ENCODE data around the gene DLX5. TPM values are rescaled to one million over a fixed set of nuclear protein-coding genes. Genes with fewer than 3 reads are reported as not detected.

The DLX5 gene
- total RNA-seq, 1 donor = not detected

DNA sequence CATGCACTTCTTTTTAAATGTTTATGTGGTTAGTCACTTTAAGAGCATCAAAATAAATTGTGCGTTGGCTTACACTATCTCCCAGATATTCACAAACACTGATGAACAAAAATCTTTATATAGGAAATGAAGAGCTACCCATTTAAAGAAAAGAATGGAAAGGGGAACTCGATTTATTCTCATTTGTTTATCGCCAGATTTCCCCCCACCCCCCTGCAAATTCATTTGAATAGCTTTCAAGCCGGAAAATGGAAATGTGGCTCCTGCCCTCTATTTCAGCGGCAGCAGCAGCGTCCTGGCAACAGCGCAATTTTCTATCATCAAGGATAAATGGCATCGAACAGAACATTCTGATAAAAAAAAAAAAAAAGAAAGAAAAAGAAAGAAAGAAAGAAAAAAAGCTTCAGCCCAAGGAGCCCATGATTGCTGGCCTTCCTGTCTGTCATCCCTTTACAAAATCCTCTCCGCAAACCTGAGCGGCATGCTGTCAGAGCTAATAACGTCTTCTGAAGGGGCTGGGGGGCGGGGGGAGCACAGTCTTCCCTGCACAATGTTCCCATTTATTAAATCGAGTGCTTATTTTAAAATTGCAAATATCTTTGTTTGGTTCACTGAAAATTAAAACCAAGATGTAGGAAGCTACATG, 33.0 kb downstream of the DLX5 start:
- Histone ChIP-seq H3K4me1 (ENCODE audit: insufficient read depth, low read length) (no peaks in the 10 kb centered on the region), H3K27me3 (ENCODE audit: insufficient read depth, low read length) (peaks cover 97% of the 10 kb centered on the region), H3K4me3 (ENCODE audit: low read length) (no peak overlapping the region), H3K9me3 (ENCODE audit: low read depth, low read length) (no peaks in the 10 kb centered on the region)

DNA sequence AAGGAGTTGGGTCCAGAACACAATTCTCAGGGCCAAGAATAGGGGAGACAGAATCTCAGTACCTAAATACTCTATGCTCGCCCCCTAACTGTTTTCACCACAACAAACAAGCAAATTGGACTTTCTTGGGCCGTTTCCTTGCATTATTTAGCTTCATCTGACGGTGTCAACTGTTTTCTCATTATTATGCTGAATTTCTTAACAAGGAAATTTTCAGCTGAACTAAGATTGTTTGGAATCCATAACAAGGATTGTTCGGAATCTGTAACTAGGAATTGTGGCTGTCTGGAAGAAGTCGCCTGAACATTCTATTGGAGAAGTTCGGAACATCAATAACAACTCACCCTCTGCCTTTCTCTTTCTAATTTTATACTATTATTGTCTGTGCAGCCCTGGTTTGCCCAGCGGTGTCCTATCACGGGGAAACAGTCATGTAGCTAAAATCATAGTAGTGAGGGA, 34.7 kb downstream of the DLX5 start:
- Histone ChIP-seq H3K4me3 (ENCODE audit: low read length) (no peak overlapping the region), H3K9me3 (ENCODE audit: low read depth, low read length) (no peaks in the 10 kb centered on the region), H3K27me3 (ENCODE audit: insufficient read depth, low read length) (peaks cover 96% of the 10 kb centered on the region), H3K4me1 (ENCODE audit: insufficient read depth, low read length) (no peaks in the 10 kb centered on the region)

DNA sequence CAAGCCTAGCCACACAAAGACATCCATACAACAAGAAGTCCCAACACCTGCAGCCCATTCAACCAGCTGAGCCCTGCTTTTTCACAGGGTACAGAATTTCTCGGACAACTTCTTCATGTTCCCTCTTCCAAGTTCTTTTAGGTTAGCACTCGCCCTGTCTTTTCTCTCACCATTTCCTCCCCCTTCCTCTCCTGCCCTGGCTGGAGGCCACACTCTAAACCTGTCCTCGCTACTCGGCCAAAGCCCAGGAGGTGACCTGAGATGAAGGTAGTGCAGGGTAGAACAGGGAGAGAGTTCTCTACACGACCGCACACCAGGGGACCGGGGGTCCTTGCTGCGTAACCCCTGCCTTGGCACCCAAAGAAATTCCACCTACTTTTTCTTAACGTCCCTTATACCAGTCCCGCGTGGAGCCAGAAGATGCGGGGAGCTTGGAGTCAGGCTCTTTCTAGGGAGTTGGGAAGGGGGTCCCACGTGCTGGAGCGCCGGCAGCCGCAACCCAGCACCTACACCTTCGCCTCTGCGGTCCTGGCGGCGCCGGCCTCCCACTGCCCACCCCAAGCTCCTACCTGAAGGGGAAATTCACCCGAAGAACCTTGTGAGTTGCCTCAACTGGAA, 35.3 kb downstream of the DLX5 start:
- H3K27me3 ChIP-seq (ENCODE audit: insufficient read depth, low read length) = peaks cover 91% of the 10 kb centered on the region
- H3K4me1 ChIP-seq (ENCODE audit: insufficient read depth, low read length) = no peaks in the 10 kb centered on the region
- H3K9me3 ChIP-seq (ENCODE audit: low read depth, low read length) = no peaks in the 10 kb centered on the region
- H3K4me3 ChIP-seq (ENCODE audit: low read length) = no peak overlapping the region

DNA sequence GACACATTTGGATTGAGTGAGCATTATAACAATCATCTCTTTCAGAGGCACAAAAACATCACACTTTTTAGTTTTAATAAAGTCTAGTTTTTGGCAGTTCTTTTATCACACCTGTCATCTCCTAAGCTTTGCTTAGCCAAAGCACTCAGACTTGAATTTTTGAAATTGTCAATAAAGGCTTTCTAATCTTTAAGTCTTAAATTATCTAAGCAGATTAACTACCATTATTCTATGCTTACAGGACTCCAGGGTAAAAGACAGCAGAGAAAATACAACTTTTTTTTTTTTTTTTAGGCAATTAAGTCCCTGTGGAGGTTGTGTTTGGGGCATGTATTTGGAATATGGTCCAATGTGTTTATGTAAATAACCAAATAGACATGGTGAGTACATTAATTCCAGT, 36.9 kb downstream of the DLX5 start:
- Histone ChIP-seq H3K4me1 (ENCODE audit: insufficient read depth, low read length) (no peaks in the 10 kb centered on the region), H3K9me3 (ENCODE audit: low read depth, low read length) (no peaks in the 10 kb centered on the region), H3K27me3 (ENCODE audit: insufficient read depth, low read length) (peaks cover 74% of the 10 kb centered on the region), H3K4me3 (ENCODE audit: low read length) (no peak overlapping the region)

DNA sequence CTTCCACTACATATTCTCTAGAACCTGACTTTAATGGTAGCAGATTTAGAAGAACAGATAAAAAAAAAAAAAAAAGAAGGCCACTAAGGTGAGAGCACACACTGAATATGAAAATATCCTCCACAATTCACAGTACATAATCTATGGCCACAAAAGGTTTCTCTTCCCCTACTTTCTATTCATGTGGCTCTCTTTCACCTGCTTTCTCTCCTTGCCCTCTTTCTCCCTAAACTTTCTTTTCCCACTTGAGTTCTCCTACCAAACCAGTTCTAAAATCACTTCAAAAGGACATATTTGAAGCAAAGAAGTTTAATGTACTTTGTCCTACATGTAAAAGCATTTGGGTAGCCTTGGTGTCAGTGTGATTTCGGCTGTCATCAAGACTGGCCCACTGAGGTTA, 37.7 kb downstream of the DLX5 start:
- peaks cover 66% of the 10 kb centered on the region for H3K27me3 ChIP-seq (ENCODE audit: insufficient read depth, low read length)
- no peaks in the 10 kb centered on the region for H3K4me1 ChIP-seq (ENCODE audit: insufficient read depth, low read length)
- H3K9me3 ChIP-seq (ENCODE audit: low read depth, low read length) = no peaks in the 10 kb centered on the region
- H3K4me3 ChIP-seq (ENCODE audit: low read length) = no peak overlapping the region

DNA sequence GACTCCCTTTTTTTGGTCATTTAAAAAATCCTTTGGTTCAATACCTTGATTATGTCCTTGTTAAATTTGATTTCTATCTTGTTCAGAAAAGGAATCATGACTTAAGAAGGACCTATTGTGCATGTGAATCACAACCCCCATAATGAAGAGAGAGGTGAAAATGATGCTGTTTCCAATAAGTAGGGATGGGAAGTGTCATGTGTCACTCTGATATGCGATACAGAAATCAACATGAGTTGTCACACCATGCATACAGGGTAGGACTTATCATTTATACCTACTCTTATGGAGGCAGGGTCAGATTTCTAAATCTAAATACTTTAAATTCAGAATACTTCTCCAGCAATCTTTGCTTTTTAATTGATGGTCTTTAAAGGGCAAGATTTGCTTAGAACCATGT, 38.6 kb downstream of the DLX5 start:
- Histone ChIP-seq H3K4me1 (ENCODE audit: insufficient read depth, low read length) (no peaks in the 10 kb centered on the region), H3K27me3 (ENCODE audit: insufficient read depth, low read length) (peaks cover 57% of the 10 kb centered on the region), H3K4me3 (ENCODE audit: low read length) (no peak overlapping the region), H3K9me3 (ENCODE audit: low read depth, low read length) (no peaks in the 10 kb centered on the region)

DNA sequence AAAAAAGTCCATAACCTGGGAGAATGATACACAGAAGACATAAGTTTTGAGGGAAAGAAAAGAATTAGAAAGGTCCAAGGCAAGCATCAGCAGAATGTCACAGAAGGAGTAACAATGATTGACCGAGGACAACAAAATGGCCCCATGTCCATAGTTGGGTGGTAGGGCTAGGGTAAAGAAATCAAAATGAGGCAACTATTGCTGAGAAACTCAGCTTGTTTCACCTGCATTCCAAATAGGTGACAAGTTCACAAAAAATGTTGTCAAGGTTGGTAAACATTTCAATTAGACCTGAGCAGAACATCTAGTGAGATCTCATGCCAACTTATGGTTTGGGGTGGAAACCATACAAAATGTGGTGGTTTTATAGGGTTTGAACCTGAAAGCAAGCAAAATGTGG, 42.0 kb downstream of the DLX5 start:
- H3K4me1 ChIP-seq (ENCODE audit: insufficient read depth, low read length) = no peaks in the 10 kb centered on the region
- H3K27me3 ChIP-seq (ENCODE audit: insufficient read depth, low read length) = peaks cover 23% of the 10 kb centered on the region
- no peaks in the 10 kb centered on the region for H3K9me3 ChIP-seq (ENCODE audit: low read depth, low read length)
- no peak overlapping the region for H3K4me3 ChIP-seq (ENCODE audit: low read length)

DNA sequence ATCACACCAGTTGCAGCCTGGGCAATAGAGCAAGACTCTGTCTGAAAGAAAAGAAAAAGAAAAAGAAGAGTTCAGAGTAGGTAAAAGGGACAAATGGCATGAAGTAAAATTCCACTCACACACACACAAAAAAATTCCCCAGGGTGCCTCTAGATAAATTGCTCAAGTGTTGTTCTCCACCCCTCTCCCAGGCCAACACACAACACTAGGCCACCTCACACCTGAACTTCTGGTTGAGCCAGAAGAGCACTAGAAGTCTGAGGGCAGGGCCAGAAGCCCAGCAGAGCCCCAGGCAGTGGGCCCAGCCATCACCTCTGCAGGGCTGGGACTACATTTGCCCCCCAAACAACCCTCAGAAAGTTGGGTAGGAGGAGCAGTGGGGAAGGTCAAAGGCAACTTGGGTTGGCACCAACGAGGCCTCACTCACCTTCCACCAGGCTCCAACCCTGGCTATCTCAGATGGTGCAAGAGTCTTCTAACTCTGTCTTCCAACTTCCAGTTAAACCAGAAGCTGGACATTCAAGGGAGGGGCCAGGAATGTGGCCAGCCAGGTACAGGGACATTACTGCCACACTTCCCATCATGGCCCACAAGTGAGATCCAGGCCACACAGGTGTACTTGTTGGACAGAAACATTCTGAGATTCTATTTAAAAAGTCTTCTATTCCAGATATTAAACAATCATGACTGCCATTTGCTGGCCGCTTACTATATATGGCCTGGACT, 44.9 kb downstream of the DLX5 start:
- Histone ChIP-seq H3K27me3 (ENCODE audit: insufficient read depth, low read length) (peaks cover 2% of the 10 kb centered on the region), H3K4me1 (ENCODE audit: insufficient read depth, low read length) (no peaks in the 10 kb centered on the region), H3K4me3 (ENCODE audit: low read length) (no peak overlapping the region), H3K9me3 (ENCODE audit: low read depth, low read length) (no peaks in the 10 kb centered on the region)

DNA sequence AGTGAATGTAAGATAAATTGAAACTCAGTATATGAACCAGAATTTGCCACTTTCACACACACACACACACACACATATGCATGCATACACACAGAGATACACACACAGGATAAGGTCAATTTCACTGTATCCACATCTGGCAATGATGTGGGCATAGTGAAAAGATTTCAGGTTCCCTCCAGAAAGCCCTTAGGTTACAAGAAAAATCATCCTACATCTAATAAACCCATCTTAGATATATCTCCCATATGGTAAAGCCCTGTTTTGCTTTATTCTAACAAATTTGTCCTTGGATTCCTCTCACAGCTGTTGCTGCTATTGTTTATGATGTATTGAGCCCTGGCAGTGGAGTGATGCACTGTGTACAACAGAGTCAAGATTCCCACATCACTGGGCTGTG, 47.2 kb downstream of the DLX5 start:
- H3K9me3 ChIP-seq (ENCODE audit: low read depth, low read length) = no peaks in the 10 kb centered on the region
- H3K4me1 ChIP-seq (ENCODE audit: insufficient read depth, low read length) = no peaks in the 10 kb centered on the region

DNA sequence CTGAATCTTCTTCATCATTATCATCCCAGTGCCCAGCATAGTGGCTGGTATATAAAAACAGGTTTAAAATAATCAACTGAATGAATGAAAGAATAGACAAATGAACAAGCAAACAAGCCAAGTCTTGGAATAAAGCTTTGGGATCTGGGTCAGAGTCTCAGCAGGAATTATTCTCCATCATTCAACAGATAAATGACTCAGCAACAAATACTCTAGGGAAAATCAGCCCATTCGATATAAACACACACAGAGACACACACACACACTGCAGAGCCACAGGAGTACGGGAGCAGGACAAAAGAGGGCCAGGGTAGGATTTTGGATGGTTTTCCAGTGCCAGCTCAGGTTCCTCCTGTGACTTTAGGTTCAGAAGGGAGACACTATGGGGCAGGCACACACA, 48.5 kb downstream of the DLX5 start:
- H3K4me1 ChIP-seq (ENCODE audit: insufficient read depth, low read length) = no peaks in the 10 kb centered on the region
- H3K4me3 ChIP-seq (ENCODE audit: low read length) = no peak overlapping the region
- H3K27me3 ChIP-seq (ENCODE audit: insufficient read depth, low read length) = peaks cover 2% of the 10 kb centered on the region
- H3K9me3 ChIP-seq (ENCODE audit: low read depth, low read length) = no peaks in the 10 kb centered on the region

More for the DNA sequence above, 47.2 kb downstream of the DLX5 start:
- H3K27me3 ChIP-seq (ENCODE audit: insufficient read depth, low read length) = peaks cover 2% of the 10 kb centered on the region
- H3K4me3 ChIP-seq (ENCODE audit: low read length) = no peak overlapping the region

DNA sequence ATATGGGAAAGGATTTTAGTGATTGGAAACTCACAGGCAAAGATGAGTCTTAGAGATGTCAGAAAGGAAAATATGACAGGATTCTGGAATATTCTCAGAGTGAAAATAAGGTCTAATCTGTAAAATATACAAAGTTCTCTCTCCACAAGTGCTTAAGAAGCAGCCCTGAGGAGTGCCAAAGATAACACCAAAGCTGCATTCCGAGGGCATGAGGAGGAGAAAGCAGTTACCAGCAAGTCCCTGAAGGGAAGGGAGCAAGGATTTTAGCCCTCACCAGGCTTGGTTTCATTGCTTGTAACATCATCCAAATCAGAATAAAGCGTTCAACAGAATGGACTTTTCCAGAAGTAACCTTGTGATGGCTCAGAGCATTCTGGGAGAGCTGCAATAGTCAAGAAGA, 50.6 kb downstream of the DLX5 start:
- Histone ChIP-seq H3K9me3 (ENCODE audit: low read depth, low read length) (no peaks in the 10 kb centered on the region), H3K4me1 (ENCODE audit: insufficient read depth, low read length) (no peaks in the 10 kb centered on the region), H3K4me3 (ENCODE audit: low read length) (no peak overlapping the region), H3K27me3 (ENCODE audit: insufficient read depth, low read length) (peaks cover 2% of the 10 kb centered on the region)

DNA sequence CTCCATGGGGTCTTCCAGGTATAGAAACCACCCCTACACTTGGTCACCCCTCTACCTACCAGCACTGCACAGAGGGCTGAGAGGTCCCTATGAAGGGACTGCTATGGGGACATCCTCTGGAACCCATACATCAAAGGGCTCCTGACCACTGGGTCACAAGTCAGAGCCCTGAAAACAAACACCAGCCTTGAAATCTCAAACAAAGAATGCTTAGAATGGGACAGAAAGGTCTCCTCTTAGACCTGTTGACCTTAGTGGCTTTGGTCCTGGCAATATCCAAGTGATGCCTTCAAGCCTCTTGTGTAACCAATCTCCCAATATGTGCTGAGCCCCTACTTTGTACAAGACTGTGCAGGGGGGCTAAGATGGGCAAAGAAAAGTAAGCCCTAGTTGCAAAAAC, 53.9 kb downstream of the DLX5 start:
- H3K4me1 ChIP-seq (ENCODE audit: insufficient read depth, low read length) = no peaks in the 10 kb centered on the region
- no peaks in the 10 kb centered on the region for H3K27me3 ChIP-seq (ENCODE audit: insufficient read depth, low read length)
- no peak overlapping the region for H3K4me3 ChIP-seq (ENCODE audit: low read length)
- no peaks in the 10 kb centered on the region for H3K9me3 ChIP-seq (ENCODE audit: low read depth, low read length)

Other genes starting within 250 kb of the DLX5 start
- not detected for gene DLX6, start 19.3 kb downstream of the DLX5 start, total RNA-seq
- 5.9 TPM for gene SDHAF3, start 92.9 kb upstream of the DLX5 start, total RNA-seq

Data from mononuclear cell (primary cell).